TTC549 (cell line): Measurements from ENCODE around the gene TBCK.
"Not testable (repeated sequence)": the region's sequence is repeated elsewhere in the genome, so short reads cannot be mapped to it uniquely, and the experiment has no call there.

Experiments
- FAIRE-seq: peaks from 2 replicates; lab custom pipeline; 2012; peaks lifted over from hg19 to GRCh38; lab: Jason Lieb, UNC

Gene TBCK

GRCh38 chr4:106111778-106112469, 204.1 kb downstream of the TBCK start:
- FAIRE-seq, result not testable (repeated sequence)

- no peak for FAIRE-seq
Measured at GRCh38 chr4:106109929-106110328, 206.1 kb downstream of the TBCK start.

GRCh38 chr4:106105697-106106096, 210.3 kb downstream of the TBCK start:
- FAIRE-seq, result no peak

GRCh38 chr4:106104276-106104675, 211.7 kb downstream of the TBCK start:
- no peak for FAIRE-seq

GRCh38 chr4:106096454-106096853, 219.6 kb downstream of the TBCK start:
- no peak for FAIRE-seq

GRCh38 chr4:106095408-106095807, 220.6 kb downstream of the TBCK start:
- no peak for FAIRE-seq

GRCh38 chr4:106092361-106093040, 223.5 kb downstream of the TBCK start:
- FAIRE-seq, result no peak

GRCh38 chr4:106090826-106091225, 225.2 kb downstream of the TBCK start:
- no peak for FAIRE-seq

- no peak for FAIRE-seq
Measured at GRCh38 chr4:106083065-106083464, 232.9 kb downstream of the TBCK start.

GRCh38 chr4:106080376-106080775, 235.6 kb downstream of the TBCK start:
- FAIRE-seq, result no peak

GRCh38 chr4:106079616-106080015, 236.4 kb downstream of the TBCK start:
- FAIRE-seq, result no peak

GRCh38 chr4:106065018-106065417, 251.0 kb downstream of the TBCK start:
- FAIRE-seq, result no peak

- FAIRE-seq, result no peak
Measured at GRCh38 chr4:106063009-106063408, 253.0 kb downstream of the TBCK start.

GRCh38 chr4:106062452-106062875, 253.5 kb downstream of the TBCK start:
- no peak for FAIRE-seq

- no peak for FAIRE-seq
Measured at GRCh38 chr4:106058921-106059320, 257.1 kb downstream of the TBCK start.

- no peak for FAIRE-seq
Measured at GRCh38 chr4:106056914-106057313, 259.1 kb downstream of the TBCK start.

GRCh38 chr4:106051514-106051913, 264.5 kb downstream of the TBCK start:
- FAIRE-seq, result no peak

- no peak for FAIRE-seq
Measured at GRCh38 chr4:106049490-106049889, 266.5 kb downstream of the TBCK start.

GRCh38 chr4:106048250-106048971, 267.6 kb downstream of the TBCK start:
- FAIRE-seq, result no peak

- FAIRE-seq, result no peak
Measured at GRCh38 chr4:106046083-106046482, 269.9 kb downstream of the TBCK start.

GRCh38 chr4:106041294-106042002, 274.6 kb downstream of the TBCK start:
- FAIRE-seq, result no peak

GRCh38 chr4:106039796-106040195, 276.2 kb downstream of the TBCK start:
- FAIRE-seq, result no peak

GRCh38 chr4:106038908-106039307, 277.1 kb downstream of the TBCK start:
- FAIRE-seq, result no peak
